A673 (cell line): Measurements from ENCODE around the gene HTR6. TPM values are rescaled to one million over a fixed set of nuclear protein-coding genes. Genes with fewer than 3 reads are reported as not detected.

ENCODE experiments used
- BruUV-seq: library from RNA; stranded (reverse); fragments of 400-500 nt; replicated peaks from 2 replicates; lab custom pipeline; 2021; lab: Mats Ljungman, UMichigan
- CTCF ChIA-PET: fragments of 300-600 bp; sonication (Branson Sonifier 250); formaldehyde crosslinking; loops from one replicate; lab custom pipeline; 2022; ENCODE audit warnings: antibody characterized with exemption; lab: Charles Lee
- POLR2A ChIA-PET: fragments of 300-600 bp; sonication (Branson Sonifier 250); formaldehyde crosslinking; loops from one replicate; lab custom pipeline; 2022; ENCODE audit warnings: antibody characterized with exemption; ENCODE audit not compliant: low non-redundant PET; lab: Charles Lee
- DNase-seq: peaks from one replicate; pipeline ENCODE4 v3.0.0-alpha.2; 2015; ENCODE audit warnings: low spot score
- H3K27ac ChIP-seq: fragments of 200-600 bp; sonication (generic); 2 replicates; pipeline ENCODE4 v1.5.1; 2016; ENCODE audit warnings: mixed run types, low read depth, mild to moderate bottlenecking, mixed read lengths, antibody characterized with exemption, low read length; ENCODE audit not compliant: poor library complexity, severe bottlenecking
- H3K27me3 ChIP-seq: fragments of 200-600 bp; sonication (generic); replicated peaks from 2 replicates; pipeline ENCODE4 v1.6.1; 2017; ENCODE audit warnings: mixed run types, low read depth, mild to moderate bottlenecking, mixed read lengths, antibody characterized with exemption, low read length; ENCODE audit not compliant: insufficient read depth, poor library complexity
- H3K36me3 ChIP-seq: fragments of 200-600 bp; sonication (generic); 2 replicates; pipeline ENCODE4 v1.6.1; 2016; ENCODE audit warnings: mixed run types, mild to moderate bottlenecking, mixed read lengths, antibody characterized with exemption, low read length; ENCODE audit not compliant: insufficient read depth, poor library complexity, severe bottlenecking
- H3K4me1 ChIP-seq: fragments of 200-600 bp; sonication (generic); 2 replicates; pipeline ENCODE4 v1.6.1; 2017; ENCODE audit warnings: mixed run types, mild to moderate bottlenecking, mixed read lengths, antibody characterized with exemption, low read length; ENCODE audit not compliant: insufficient read depth, poor library complexity, severe bottlenecking
- H3K4me3 ChIP-seq: fragments of 200-600 bp; sonication (generic); 2 replicates; pipeline ENCODE4 v1.5.1; 2016; ENCODE audit warnings: low read depth, mixed run types, mild to moderate bottlenecking, mixed read lengths, low read length; ENCODE audit not compliant: poor library complexity, severe bottlenecking
- H3K9me3 ChIP-seq: fragments of 200-600 bp; sonication (generic); 2 replicates; pipeline ENCODE4 v1.6.1; 2016; ENCODE audit warnings: mixed run types, low read depth, mild to moderate bottlenecking, mixed read lengths, antibody characterized with exemption, low read length; ENCODE audit not compliant: poor library complexity, severe bottlenecking
- EZH2 ChIP-seq: fragments of 200-600 bp; sonication (generic); IDR thresholded peaks from 2 replicates; pipeline ENCODE4 v1.6.1; 2017; ENCODE audit warnings: borderline replicate concordance, low read depth, mild to moderate bottlenecking, mixed read lengths, antibody characterized with exemption, low read length; ENCODE audit not compliant: poor library complexity, severe bottlenecking
- intact Hi-C: fragments of 100-400 bp; cut with micrococcal nuclease; formaldehyde crosslinking; loops from one replicate; pipeline ENCODE4 v1.10.0; 2022; ENCODE audit not compliant: unreplicated experiment
- total RNA-seq: library from RNA; stranded (reverse); gene quantifications from 2 replicates; pipeline ENCODE4 v1.2.3, GENCODE V29; 2021
- TF ChIP-seq, protein P1 (sequence below): fragments of 300-800, 200-600 bp; sonication (generic); conservative IDR thresholded peaks from 2 replicates; pipeline ENCODE4 v1.5.1; 2017; ENCODE audit warnings: low read depth, mild to moderate bottlenecking, antibody characterized with exemption, low read length, moderate library complexity, mixed read lengths

Gene HTR6
- total RNA-seq, 1 experiment from 2014 or later: not detected

DNA sequence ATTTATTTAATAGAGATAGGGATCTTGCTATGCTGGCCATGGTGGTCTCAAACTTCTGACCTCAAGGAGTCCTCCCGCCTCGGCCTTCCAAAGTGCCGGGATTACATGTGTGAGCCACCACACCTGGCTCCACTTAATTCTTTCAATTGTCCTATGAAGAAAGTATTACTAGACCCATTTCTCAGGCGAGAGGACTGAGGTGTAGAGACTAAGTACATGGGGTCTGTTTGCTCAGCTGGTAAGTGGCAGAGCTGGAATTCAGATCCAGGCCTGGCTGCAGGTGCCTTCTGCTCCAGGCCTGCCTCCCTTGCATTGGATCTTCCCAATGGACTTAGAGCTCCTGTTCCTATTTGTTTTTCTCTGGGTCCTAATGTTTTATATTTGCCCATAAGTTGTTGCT, 55.5 kb downstream of the HTR6 start:
- CTCF ChIA-PET: interaction anchor here (0.5 kb wide), 1 partner anchor 58 kb away, joined by 3 read pairs; no protein-coding TSS in a partner anchor
- BruUV-seq: no TSS peak
- Histone ChIP-seq H3K4me3 (no peak overlapping the region), H3K27ac (no peak overlapping the region), H3K36me3 (no peaks in the 10 kb centered on the region), H3K4me1 (no peaks in the 10 kb centered on the region), H3K9me3 (no peaks in the 10 kb centered on the region), H3K27me3 (no peaks in the 10 kb centered on the region)
- POLR2A ChIA-PET: no interaction called here
- DNase-seq: no peak
- intact Hi-C loops: no loop called here
- no peak for TF ChIP-seq EZH2

DNA sequence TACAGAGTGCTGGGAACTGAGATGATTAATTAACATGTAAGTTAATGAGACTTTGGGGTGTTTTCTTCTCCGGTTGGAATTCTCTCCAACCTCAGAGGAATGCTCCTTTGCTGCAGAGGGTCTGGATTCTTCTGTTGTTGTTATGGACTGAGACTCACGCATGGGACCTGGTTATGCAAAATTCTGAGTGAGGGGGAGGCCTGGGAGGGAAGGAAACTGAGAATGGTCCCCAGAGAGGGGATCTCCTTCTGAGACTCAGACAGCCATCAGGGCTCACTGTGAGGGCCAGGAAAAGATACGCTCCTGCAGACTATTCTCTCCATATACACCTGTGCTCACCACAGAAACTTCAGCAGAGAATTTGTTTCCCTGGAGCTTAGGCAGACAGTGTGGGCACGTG, 56.3 kb downstream of the HTR6 start:
- H3K36me3 ChIP-seq: no peaks in the 10 kb centered on the region
- no TSS peak for BruUV-seq
- POLR2A ChIA-PET: interaction anchor here (0.6 kb wide), 1 partner anchor 133 kb away, joined by 10 read pairs; no protein-coding TSS in a partner anchor
- no peaks in the 10 kb centered on the region for H3K4me1 ChIP-seq
- H3K9me3 ChIP-seq: no peaks in the 10 kb centered on the region
- intact Hi-C loops: no loop called here
- H3K27ac ChIP-seq: no peak overlapping the region
- no peak overlapping the region for H3K4me3 ChIP-seq
- CTCF ChIA-PET: no interaction called here
- no peak for DNase-seq
- TF ChIP-seq EZH2: no peak
- TF ChIP-seq, protein P1, sequence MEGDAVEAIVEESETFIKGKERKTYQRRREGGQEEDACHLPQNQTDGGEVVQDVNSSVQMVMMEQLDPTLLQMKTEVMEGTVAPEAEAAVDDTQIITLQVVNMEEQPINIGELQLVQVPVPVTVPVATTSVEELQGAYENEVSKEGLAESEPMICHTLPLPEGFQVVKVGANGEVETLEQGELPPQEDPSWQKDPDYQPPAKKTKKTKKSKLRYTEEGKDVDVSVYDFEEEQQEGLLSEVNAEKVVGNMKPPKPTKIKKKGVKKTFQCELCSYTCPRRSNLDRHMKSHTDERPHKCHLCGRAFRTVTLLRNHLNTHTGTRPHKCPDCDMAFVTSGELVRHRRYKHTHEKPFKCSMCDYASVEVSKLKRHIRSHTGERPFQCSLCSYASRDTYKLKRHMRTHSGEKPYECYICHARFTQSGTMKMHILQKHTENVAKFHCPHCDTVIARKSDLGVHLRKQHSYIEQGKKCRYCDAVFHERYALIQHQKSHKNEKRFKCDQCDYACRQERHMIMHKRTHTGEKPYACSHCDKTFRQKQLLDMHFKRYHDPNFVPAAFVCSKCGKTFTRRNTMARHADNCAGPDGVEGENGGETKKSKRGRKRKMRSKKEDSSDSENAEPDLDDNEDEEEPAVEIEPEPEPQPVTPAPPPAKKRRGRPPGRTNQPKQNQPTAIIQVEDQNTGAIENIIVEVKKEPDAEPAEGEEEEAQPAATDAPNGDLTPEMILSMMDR: no peak
- no peaks in the 10 kb centered on the region for H3K27me3 ChIP-seq

DNA sequence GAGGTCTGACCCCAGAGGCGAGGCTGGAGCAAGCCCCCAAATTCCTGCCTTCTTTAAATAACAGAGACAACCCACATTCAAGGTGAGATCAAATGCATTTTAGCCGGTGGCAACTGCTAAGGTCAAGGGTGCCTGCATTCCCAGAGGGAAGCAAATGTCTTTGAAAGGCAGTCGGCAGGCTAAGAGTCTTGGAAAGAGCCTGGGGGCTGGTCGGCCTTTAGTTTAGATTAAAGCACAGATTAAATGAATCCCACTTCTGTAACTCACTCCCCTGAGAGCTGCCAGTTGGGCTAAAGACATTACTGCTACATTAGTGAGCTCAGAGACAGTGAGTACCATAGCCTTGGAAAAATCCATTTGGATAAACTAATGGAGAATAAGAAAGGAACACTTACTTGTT, 59.2 kb downstream of the HTR6 start:
- no peak for TF ChIP-seq EZH2
- TF ChIP-seq, protein P1: no peak
- CTCF ChIA-PET: no interaction called here
- no peak overlapping the region for H3K4me3 ChIP-seq
- no TSS peak for BruUV-seq
- no peaks in the 10 kb centered on the region for H3K4me1 ChIP-seq
- H3K27me3 ChIP-seq: no peaks in the 10 kb centered on the region
- no peaks in the 10 kb centered on the region for H3K36me3 ChIP-seq
- POLR2A ChIA-PET: no interaction called here
- DNase-seq: no peak
- no peaks in the 10 kb centered on the region for H3K9me3 ChIP-seq
- H3K27ac ChIP-seq: no peak overlapping the region
- intact Hi-C loops: no loop called here

DNA sequence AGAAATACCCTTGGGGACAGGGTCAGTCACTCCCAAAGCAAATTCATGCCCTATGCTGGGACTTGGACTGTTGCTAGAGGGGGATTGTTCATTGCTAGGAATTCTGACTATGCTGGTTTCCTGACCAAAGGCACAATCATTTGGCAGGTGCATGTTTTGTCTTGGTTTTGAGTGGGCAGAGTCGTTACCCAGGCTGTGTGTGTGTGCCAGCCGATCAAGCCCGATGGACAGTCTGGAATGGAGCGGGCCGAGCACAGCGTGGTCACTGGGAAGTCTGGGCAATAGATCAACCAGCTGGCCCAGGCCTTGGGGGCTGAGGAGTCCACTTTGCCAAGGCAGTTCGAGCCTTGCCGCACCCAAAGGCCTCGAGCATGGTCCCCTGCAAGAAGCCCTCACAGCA, 60.9 kb downstream of the HTR6 start:
- no peak for TF ChIP-seq EZH2
- TF ChIP-seq, protein P1: no peak
- no peaks in the 10 kb centered on the region for H3K27me3 ChIP-seq

More for the DNA sequence above, 60.9 kb downstream of the HTR6 start:
- H3K36me3 ChIP-seq: no peaks in the 10 kb centered on the region
- CTCF ChIA-PET: interaction anchor here (0.9 kb wide), 1 partner anchor 10 kb away, joined by 3 read pairs; no protein-coding TSS in a partner anchor
- POLR2A ChIA-PET: no interaction called here
- no peak overlapping the region for H3K27ac ChIP-seq
- DNase-seq: no peak
- no peaks in the 10 kb centered on the region for H3K4me1 ChIP-seq
- peaks cover 8% of the 10 kb centered on the region for H3K9me3 ChIP-seq
- intact Hi-C loops: no loop called here
- no peak overlapping the region for H3K4me3 ChIP-seq
- no TSS peak for BruUV-seq
